ENCODE data around the gene KCNK15.
"Not testable (repeated sequence)": the region's sequence is repeated elsewhere in the genome, so short reads cannot be mapped to it uniquely, and the experiment has no call there.

KCNK15 gene

GRCh38 chr20:44745598-44746366, at the start of gene KCNK15:
Gene KCNK15 (plus strand): TSS chr20:44745865. CDS start chr20:44745911, 46 bp downstream.
- DNase-seq: peak; percentile 13 to 15

DNA sequence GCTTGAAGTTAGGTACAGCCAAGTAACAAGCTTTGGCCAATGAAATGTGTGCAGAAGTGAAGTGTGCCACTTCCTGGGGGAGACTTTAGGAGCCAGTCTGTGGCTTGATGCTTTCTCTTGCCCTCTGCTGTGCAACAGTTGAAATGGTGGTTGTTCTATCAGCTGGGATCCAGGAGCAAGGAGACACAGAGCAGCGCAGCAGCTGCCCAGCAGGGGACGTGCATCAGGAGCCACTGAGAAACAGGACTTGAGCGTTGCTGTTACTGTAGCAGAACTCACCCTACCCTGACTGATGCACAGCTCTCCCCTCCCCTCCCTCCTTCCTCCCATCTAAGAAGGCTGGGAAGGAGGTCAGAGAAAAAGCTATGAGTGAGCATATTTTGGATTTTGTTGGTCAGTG, 49.4 kb upstream of the KCNK15 start:
- no peak for DNase-seq

- DNase-seq: not testable (repeated sequence)
Measured at GRCh38 chr20:44697041-44697440, 48.6 kb upstream of the KCNK15 start.

GRCh38 chr20:44698351-44698750, 47.3 kb upstream of the KCNK15 start:
- no peak for DNase-seq

- no peak for DNase-seq
Measured at GRCh38 chr20:44700306-44700705, 45.4 kb upstream of the KCNK15 start.

GRCh38 chr20:44701118-44701857, 44.4 kb upstream of the KCNK15 start:
- DNase-seq: no peak

DNA sequence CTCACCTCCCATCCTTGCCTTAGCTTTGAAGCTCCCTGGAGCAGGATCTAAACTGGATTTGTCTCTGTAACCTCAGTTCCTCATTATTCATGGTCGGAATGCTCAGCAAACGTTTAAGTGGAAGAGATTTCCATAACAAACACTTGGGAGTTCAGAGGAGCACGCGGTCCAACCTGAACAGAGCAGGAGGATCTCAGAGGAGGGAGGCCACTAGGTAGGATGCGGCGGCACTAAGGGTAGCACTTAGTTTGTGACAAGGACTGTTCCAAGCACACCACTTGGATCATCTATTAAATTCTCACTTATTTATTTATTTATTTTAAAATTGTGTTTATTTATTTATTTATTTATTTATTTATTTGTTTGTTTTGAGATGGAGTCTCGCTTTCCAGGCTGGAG, 43.8 kb upstream of the KCNK15 start:
- no peak for DNase-seq

- no peak for DNase-seq
Measured at GRCh38 chr20:44702776-44703175, 42.9 kb upstream of the KCNK15 start.

GRCh38 chr20:44703183-44703925, 42.3 kb upstream of the KCNK15 start:
- no peak for DNase-seq

- DNase-seq: no peak
Measured at GRCh38 chr20:44703956-44704488, 41.6 kb upstream of the KCNK15 start.

DNA sequence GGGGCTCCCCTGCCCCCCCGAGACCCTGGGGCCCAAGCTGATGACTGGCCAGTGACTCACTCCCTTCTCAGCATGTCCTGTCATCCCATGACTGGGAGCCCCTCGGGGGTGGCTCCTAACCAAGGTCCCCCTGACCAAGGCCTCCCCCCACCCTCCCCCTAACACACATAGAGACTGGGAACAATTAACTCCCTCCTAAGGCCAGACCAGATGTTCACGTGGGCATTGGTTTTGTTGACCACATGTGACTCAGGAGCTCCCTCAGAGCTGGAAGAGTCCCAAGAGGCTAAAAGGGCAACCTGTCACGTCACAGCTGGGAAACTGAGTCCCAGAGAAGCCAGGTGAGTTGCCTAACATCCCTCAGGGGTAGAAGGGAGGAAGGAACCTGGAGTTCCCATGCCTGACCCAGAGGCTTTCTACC, 41.1 kb upstream of the KCNK15 start:
- no peak for DNase-seq

DNA sequence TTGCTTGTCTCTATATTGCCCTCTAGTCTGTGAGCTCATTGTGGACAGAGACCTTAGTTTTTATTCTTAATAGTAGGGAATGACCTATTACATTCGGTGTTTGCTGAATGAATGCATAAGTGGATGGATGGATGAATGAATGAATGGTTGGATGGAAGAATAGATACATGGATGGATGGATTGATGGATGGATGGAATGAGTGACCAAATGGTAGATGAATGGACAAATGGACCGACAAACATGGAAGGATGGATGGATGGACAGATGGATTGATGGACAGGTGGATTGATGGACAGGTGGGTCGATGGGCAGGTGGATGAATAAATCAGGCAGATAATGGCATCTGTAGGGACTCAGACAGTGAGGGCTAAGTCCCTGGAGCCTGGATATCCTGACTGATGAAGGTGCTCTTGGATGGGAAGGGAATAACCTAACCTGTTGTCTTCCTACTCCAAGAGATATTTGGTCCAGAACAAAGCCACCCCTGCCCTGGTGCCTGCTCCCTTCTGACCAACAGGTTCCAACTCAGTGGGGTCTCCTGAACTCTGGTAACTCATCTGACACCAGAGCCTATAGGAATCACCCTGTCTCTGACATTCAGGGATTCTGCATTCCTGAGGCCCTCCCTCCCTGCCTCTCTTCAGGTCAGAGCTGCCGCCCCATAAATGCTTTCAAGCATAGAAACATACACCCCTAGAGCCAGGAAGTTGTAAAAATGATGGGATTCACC, 40.1 kb upstream of the KCNK15 start:
- no peak for DNase-seq

GRCh38 chr20:44706301-44707017, 39.2 kb upstream of the KCNK15 start:
- no peak for DNase-seq

- DNase-seq: no peak
Measured at GRCh38 chr20:44707018-44707579, 38.6 kb upstream of the KCNK15 start.

- no peak for DNase-seq
Measured at GRCh38 chr20:44709380-44709779, 36.3 kb upstream of the KCNK15 start.

DNA sequence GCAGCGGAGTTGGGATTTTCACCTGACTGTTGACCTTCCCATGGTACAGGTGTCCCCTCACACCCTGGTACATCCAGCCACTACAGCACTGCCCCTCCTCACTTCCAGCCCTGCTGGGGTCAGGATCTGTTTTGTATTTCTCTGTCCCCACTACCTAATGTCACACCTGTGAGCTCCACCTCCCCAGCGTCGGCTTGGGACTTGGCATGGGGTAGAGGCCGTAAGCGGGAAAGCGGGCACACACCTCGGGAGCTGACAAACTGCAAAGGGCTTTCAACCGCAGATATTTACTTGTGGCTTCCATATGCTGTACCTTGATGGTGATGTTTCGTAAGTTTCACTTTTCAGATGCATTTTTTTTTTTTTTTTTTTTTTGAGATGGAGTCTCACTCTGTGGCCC, 35.9 kb upstream of the KCNK15 start:
- DNase-seq: no peak

DNA sequence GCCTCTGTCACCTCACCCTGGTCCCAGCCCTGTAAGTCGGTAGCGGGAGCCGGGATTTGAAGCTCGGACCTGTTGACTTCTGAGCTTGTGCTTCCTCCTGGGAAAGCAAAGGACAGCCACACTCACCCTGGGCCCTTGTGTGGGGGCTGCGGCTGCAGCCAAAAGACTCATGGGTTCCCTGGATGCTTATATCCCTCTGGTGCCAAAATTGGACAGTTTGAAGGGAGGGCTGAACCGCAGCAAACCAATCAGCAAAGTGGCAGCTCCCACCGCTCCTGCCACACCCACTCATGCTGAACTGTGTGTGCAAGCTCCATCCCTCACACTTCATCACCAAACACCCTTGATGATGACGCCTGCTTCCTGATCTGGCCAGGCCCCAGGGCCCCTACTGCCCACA, 34.4 kb upstream of the KCNK15 start:
- DNase-seq: no peak

DNA sequence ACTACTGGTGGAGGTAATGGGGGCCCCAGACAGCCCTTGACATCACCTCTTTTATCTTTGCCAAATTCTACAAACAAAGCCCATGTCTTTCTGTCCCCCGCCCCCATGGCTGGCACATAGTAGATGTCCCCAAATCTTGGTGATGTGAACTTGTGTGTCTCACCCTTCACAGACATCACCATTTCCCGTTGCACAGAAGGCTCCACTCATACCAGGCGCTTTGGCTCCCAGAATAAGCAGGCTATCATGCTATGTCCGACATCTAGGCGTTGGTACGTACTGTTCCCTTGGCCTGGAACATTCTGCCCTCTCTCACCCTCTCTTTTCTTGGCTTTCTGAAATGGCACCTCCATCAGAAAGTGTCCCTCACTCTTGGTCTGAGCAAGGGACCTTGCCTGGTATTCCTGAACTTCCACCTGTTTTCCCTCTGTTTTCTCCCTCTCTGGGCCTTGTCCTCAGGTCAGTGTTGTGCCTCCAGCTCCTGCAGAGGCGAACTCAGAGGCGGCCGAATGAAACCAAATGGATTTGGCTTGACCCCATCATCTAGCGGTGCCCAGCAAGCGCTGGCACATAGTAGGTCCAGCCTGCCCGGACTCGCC, 31.5 kb upstream of the KCNK15 start:
- no peak for DNase-seq

- DNase-seq: no peak
Measured at GRCh38 chr20:44714701-44715498, 30.8 kb upstream of the KCNK15 start, which contains the start of gene CCN5. Gene CCN5 (plus strand): TSS chr20:44715369. CDS start chr20:44715391, 22 bp downstream.

All from CD4-positive, alpha-beta T cell treated with Interleukin-1 beta for 1 hour (primary cell).